ENCODE data around the gene PLXDC2. TPM values are rescaled to one million over a fixed set of nuclear protein-coding genes. Genes with fewer than 3 reads are reported as not detected.

PLXDC2 gene
- polyA plus RNA-seq, 1 of the 3 experiments (the other 2 are of a cell fraction), result 2.5 TPM

DNA sequence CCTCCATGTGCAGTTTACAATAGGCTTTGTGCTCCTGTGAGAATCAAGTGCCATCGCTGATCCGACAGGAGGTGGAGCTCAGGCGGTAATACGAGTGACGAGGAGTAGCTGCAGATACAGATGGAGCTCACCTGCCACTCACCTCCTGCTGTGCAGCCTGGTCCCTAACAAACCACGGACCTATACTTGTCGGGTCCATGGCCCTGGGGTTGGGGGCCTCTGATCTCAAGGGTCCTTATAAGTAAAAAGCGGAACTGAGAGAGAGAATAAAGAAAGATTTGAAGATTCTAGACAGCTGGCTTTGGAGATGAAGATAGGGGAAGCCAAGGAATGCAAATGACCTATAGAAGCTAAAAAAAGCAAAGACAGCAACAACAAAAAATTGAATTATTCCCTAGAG, 130.6 kb downstream of the PLXDC2 start:
- no peak overlapping the region for H3K4me2 ChIP-seq
- no peaks in the 10 kb centered on the region for H3K9me2 ChIP-seq
- peak overlapping the region in 1 of 2 experiments; percentile 83; a peak in 1 of 4 replicates for H3K27ac ChIP-seq (ENCODE audit: low read depth in 2 of 2, low read length in 1 of 2)
- TF ChIP-seq EZH2phosphoT487 (IDR thresholded peaks at IDR 0.05; ENCODE audit: borderline replicate concordance, low read depth), result no peak
- WGBS (ENCODE audit: low lambda C conversion rate), result 91% methylated on average over 8 of the region's 8 CpGs
- ChIA-PET POLR2A (no interaction called here), CTCF (no interaction called here)
- no peaks in the 10 kb centered on the region for H3F3A ChIP-seq (replicated peaks; ENCODE audit: insufficient read depth)
- H4K20me1 ChIP-seq (ENCODE audit: insufficient read depth), result no peaks in the 10 kb centered on the region
- no peak overlapping the region for H3K9ac ChIP-seq
- peaks cover 0 to 4% of the 10 kb centered on the region in 2 experiments; a peak in 3 of 4 replicates for H3K4me1 ChIP-seq (ENCODE audit: control insufficient read depth in 1 of 2, insufficient read depth in 2 of 2, low read depth in 1 of 2, low read length in 1 of 2)
- H3K9me3 ChIP-seq, result no peaks in the 10 kb centered on the region
- DNase-seq, result no peak
- H3K36me3 ChIP-seq (replicated peaks in 1 of 2; ENCODE audit: control insufficient read depth in 1 of 2, insufficient read depth in 2 of 2, low read length in 1 of 2), result no peaks in the 10 kb centered on the region
- H3K79me2 ChIP-seq (ENCODE audit: insufficient read depth), result no peaks in the 10 kb centered on the region
- H3K4me3 ChIP-seq (ENCODE audit: low read depth in 2 of 2, low read length in 1 of 2), result no peak overlapping the region
- no peak overlapping the region for H2AFZ ChIP-seq (ENCODE audit: low read depth)
- H3K27me3 ChIP-seq (ENCODE audit: insufficient read depth), result no peaks in the 10 kb centered on the region

DNA sequence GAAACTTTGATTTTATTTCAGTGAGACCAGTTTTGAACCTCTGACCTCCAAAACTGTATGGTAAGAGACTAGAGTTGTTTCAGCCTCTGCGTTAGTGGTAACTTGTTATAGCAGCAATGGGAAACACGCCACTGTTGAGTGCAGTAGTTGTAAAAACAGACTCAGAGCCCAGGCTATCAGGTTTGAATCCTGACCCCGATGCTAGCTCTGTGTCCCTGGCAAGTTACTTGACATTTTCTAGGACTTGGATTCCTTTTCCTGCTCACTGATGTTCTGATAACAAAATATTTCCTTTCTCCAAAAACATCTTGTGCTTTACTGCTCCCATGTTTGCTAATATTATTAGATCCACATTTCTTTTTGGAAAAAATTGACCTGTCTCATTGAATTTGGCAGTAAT, 131.0 kb downstream of the PLXDC2 start:
- no peaks in the 10 kb centered on the region for H3K9me3 ChIP-seq
- H3F3A ChIP-seq (replicated peaks; ENCODE audit: insufficient read depth), result no peaks in the 10 kb centered on the region
- H2AFZ ChIP-seq (ENCODE audit: low read depth), result no peak overlapping the region
- no peaks in the 10 kb centered on the region for H3K27me3 ChIP-seq (ENCODE audit: insufficient read depth)
- CTCF ChIA-PET, result no interaction called here
- H3K9ac ChIP-seq, result no peak overlapping the region
- H3K4me2 ChIP-seq, result no peak overlapping the region
- H3K27ac ChIP-seq (ENCODE audit: low read depth in 2 of 2, low read length in 1 of 2), result peak overlapping the region in 1 of 2 experiments; percentile 83; a peak in 1 of 4 replicates
- WGBS (ENCODE audit: low lambda C conversion rate), result 33% methylated on average over 3 of the region's 3 CpGs
- TF ChIP-seq, protein P1, sequence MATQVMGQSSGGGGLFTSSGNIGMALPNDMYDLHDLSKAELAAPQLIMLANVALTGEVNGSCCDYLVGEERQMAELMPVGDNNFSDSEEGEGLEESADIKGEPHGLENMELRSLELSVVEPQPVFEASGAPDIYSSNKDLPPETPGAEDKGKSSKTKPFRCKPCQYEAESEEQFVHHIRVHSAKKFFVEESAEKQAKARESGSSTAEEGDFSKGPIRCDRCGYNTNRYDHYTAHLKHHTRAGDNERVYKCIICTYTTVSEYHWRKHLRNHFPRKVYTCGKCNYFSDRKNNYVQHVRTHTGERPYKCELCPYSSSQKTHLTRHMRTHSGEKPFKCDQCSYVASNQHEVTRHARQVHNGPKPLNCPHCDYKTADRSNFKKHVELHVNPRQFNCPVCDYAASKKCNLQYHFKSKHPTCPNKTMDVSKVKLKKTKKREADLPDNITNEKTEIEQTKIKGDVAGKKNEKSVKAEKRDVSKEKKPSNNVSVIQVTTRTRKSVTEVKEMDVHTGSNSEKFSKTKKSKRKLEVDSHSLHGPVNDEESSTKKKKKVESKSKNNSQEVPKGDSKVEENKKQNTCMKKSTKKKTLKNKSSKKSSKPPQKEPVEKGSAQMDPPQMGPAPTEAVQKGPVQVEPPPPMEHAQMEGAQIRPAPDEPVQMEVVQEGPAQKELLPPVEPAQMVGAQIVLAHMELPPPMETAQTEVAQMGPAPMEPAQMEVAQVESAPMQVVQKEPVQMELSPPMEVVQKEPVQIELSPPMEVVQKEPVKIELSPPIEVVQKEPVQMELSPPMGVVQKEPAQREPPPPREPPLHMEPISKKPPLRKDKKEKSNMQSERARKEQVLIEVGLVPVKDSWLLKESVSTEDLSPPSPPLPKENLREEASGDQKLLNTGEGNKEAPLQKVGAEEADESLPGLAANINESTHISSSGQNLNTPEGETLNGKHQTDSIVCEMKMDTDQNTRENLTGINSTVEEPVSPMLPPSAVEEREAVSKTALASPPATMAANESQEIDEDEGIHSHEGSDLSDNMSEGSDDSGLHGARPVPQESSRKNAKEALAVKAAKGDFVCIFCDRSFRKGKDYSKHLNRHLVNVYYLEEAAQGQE (IDR thresholded peaks at IDR 0.05; ENCODE audit: low read depth, low read length), result no peak
- TF ChIP-seq GATA2 (CRISPR knock-in tag; IDR thresholded peaks at IDR 0.05) (no peak), SIN3A (IDR thresholded peaks at IDR 0.05; ENCODE audit: borderline replicate concordance, low read depth, low read length) (no peak), MAX (IDR thresholded peaks at IDR 0.05; ENCODE audit: low read depth) (no peak), EZH2phosphoT487 (IDR thresholded peaks at IDR 0.05; ENCODE audit: borderline replicate concordance, low read depth) (no peak), RXRA (IDR thresholded peaks at IDR 0.05; ENCODE audit: borderline replicate concordance, low read depth) (no peak)
- TF ChIP-seq, protein P2, sequence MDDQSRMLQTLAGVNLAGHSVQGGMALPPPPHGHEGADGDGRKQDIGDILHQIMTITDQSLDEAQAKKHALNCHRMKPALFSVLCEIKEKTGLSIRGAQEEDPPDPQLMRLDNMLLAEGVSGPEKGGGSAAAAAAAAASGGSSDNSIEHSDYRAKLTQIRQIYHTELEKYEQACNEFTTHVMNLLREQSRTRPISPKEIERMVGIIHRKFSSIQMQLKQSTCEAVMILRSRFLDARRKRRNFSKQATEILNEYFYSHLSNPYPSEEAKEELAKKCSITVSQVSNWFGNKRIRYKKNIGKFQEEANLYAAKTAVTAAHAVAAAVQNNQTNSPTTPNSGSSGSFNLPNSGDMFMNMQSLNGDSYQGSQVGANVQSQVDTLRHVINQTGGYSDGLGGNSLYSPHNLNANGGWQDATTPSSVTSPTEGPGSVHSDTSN (IDR thresholded peaks at IDR 0.05), result no peak
- POLR2A ChIA-PET, result no interaction called here
- H3K36me3 ChIP-seq (replicated peaks in 1 of 2; ENCODE audit: control insufficient read depth in 1 of 2, insufficient read depth in 2 of 2, low read length in 1 of 2), result no peaks in the 10 kb centered on the region
- no peaks in the 10 kb centered on the region for H4K20me1 ChIP-seq (ENCODE audit: insufficient read depth)
- H3K79me2 ChIP-seq (ENCODE audit: insufficient read depth), result no peaks in the 10 kb centered on the region
- H3K4me1 ChIP-seq (ENCODE audit: control insufficient read depth in 1 of 2, insufficient read depth in 2 of 2, low read depth in 1 of 2, low read length in 1 of 2), result peaks cover 2 to 4% of the 10 kb centered on the region in 2 experiments; a peak in 3 of 4 replicates
- no peak for DNase-seq
- H3K4me3 ChIP-seq (ENCODE audit: low read depth in 2 of 2, low read length in 1 of 2), result no peak overlapping the region
- H3K9me2 ChIP-seq, result no peaks in the 10 kb centered on the region

Data from SK-N-SH (cell line).